GM19238 (cell line): ENCODE measurements around the gene IRX6.

Source experiments
- DNase-seq: peaks from one replicate; pipeline ENCODE4 v3.0.0; 2011; ENCODE audit warnings: low spot score; ENCODE audit not compliant: insufficient read length

The IRX6 gene

GRCh38 chr16:55322327-55322726 is 1.7 kb upstream of the IRX6 start:
- DNase-seq = no peak

- DNase-seq = no peak
Measured at GRCh38 chr16:55324285-55325079, 479 bp downstream of the IRX6 start.

GRCh38 chr16:55325080-55325447 is 1.1 kb downstream of the IRX6 start:
- DNase-seq = no peak

GRCh38 chr16:55325458-55326109 is 1.6 kb downstream of the IRX6 start:
- no peak for DNase-seq

GRCh38 chr16:55326261-55327092 is 2.5 kb downstream of the IRX6 start:
- DNase-seq = no peak

GRCh38 chr16:55328611-55329569 is 4.9 kb downstream of the IRX6 start:
- DNase-seq = no peak

- no peak for DNase-seq
Measured at GRCh38 chr16:55329791-55330428, 5.9 kb downstream of the IRX6 start.

GRCh38 chr16:55330781-55331647 is 7.0 kb downstream of the IRX6 start:
- DNase-seq = no peak

GRCh38 chr16:55331648-55332185 is 7.7 kb downstream of the IRX6 start:
- no peak for DNase-seq

GRCh38 chr16:55333684-55334083 is 9.7 kb downstream of the IRX6 start:
- no peak for DNase-seq

- no peak for DNase-seq
Measured at GRCh38 chr16:55338646-55339045, 14.6 kb downstream of the IRX6 start.

- no peak for DNase-seq
Measured at GRCh38 chr16:55340445-55340844, 16.4 kb downstream of the IRX6 start.

- DNase-seq = no peak
Measured at GRCh38 chr16:55341681-55342080, 17.7 kb downstream of the IRX6 start.

GRCh38 chr16:55346475-55346874 is 22.5 kb downstream of the IRX6 start:
- no peak for DNase-seq

GRCh38 chr16:55349867-55350266 is 25.9 kb downstream of the IRX6 start:
- no peak for DNase-seq

GRCh38 chr16:55350984-55351383 is 27.0 kb downstream of the IRX6 start:
- DNase-seq = no peak

- DNase-seq = no peak
Measured at GRCh38 chr16:55351936-55352335, 27.9 kb downstream of the IRX6 start.

GRCh38 chr16:55357241-55357640 is 33.2 kb downstream of the IRX6 start:
- no peak for DNase-seq

GRCh38 chr16:55359946-55360345 is 35.9 kb downstream of the IRX6 start:
- no peak for DNase-seq
